SU-DHL-6 (cell line): ENCODE data around the gene AKAP6.
A peak's percentile ranks its signal among the peaks of the same experiment; 100 is the strongest.

ENCODE experiments used
- H2AFZ ChIP-seq: fragments of 200-600 bp; sonication (generic); 2 replicates; pipeline ENCODE4 v1.6.1; 2014; ENCODE audit warnings: low read depth, mild to moderate bottlenecking, moderate library complexity, mixed read lengths, antibody characterized with exemption, low read length; ENCODE audit not compliant: severe bottlenecking
- H3F3A ChIP-seq: fragments of 200-600 bp; shearing (Covaris generic); 2 replicates; pipeline ENCODE4 v1.6.0; 2016; ENCODE audit warnings: antibody characterized with exemption, mild to moderate bottlenecking; ENCODE audit not compliant: insufficient read depth
- H3K27ac ChIP-seq: fragments of 200-600 bp; sonication (generic); 2 replicates; pipeline ENCODE4 v1.5.1; 2016; ENCODE audit warnings: low read depth, mild to moderate bottlenecking, low read length, moderate library complexity, mixed read lengths
- H3K27me3 ChIP-seq: fragments of 200-600 bp; sonication (generic), shearing (Covaris generic); 2 replicates; pipeline ENCODE4 v1.6.0; 2014; ENCODE audit warnings: mild to moderate bottlenecking, low read length
- H3K36me3 ChIP-seq: fragments of 200-600 bp; sonication (generic); 2 replicates; pipeline ENCODE4 v1.6.1; 2014; ENCODE audit warnings: mild to moderate bottlenecking, low read length, mixed read lengths
- H3K4me2 ChIP-seq: fragments of 300-600, 200-600 bp; shearing (Covaris generic), sonication (generic); 2 replicates; pipeline ENCODE4 v1.6.0; 2014; ENCODE audit warnings: low read length, low read depth, mild to moderate bottlenecking; ENCODE audit not compliant: poor library complexity, severe bottlenecking
- H3K4me3 ChIP-seq: fragments of 200-600 bp; sonication (generic); 2 replicates; pipeline ENCODE4 v1.5.1; 2014; ENCODE audit warnings: antibody characterized with exemption, low read length, mild to moderate bottlenecking, mixed read lengths; ENCODE audit not compliant: insufficient read depth, poor library complexity, severe bottlenecking
- H3K79me2 ChIP-seq: fragments of 200-600 bp; sonication (generic); 2 replicates; pipeline ENCODE4 v1.6.1; 2014; ENCODE audit warnings: mild to moderate bottlenecking, low read length, moderate library complexity; ENCODE audit not compliant: insufficient read depth
- H3K9ac ChIP-seq: fragments of 200-600 bp; sonication (generic); 2 replicates; pipeline ENCODE4 v1.7.0; 2014; ENCODE audit warnings: mild to moderate bottlenecking, low read length
- H3K9me2 ChIP-seq: fragments of 200-600 bp; sonication (generic); replicated peaks from 2 replicates; pipeline ENCODE4 v1.6.1; 2014; ENCODE audit warnings: low read length; ENCODE audit not compliant: insufficient read depth
- H3K9me3 ChIP-seq: fragments of 200-600 bp; sonication (generic); 2 replicates; pipeline ENCODE4 v1.6.1; 2014; ENCODE audit warnings: low read length, mixed read lengths; ENCODE audit not compliant: insufficient read depth
- H4K20me1 ChIP-seq: fragments of 200-600 bp; sonication (generic); 2 replicates; pipeline ENCODE4 v1.6.1; 2014; ENCODE audit warnings: low read depth, mild to moderate bottlenecking, antibody characterized with exemption, low read length, moderate library complexity, mixed read lengths
- CTCF ChIP-seq: fragments of 200-600 bp; sonication (generic); IDR thresholded peaks from one replicate; pipeline ENCODE4 v1.5.1; 2017; ENCODE audit warnings: antibody characterized with exemption, mild to moderate bottlenecking, low read length, moderate library complexity; ENCODE audit not compliant: insufficient read depth, poor library complexity, severe bottlenecking
- EZH2phosphoT487 ChIP-seq: fragments of 200-600 bp; sonication (generic), shearing (Covaris generic); conservative IDR thresholded peaks from 2 replicates; pipeline ENCODE4 v1.6.1; 2018; ENCODE audit warnings: mild to moderate bottlenecking, antibody characterized with exemption, low read length, moderate library complexity, mixed read lengths

AKAP6 gene

DNA sequence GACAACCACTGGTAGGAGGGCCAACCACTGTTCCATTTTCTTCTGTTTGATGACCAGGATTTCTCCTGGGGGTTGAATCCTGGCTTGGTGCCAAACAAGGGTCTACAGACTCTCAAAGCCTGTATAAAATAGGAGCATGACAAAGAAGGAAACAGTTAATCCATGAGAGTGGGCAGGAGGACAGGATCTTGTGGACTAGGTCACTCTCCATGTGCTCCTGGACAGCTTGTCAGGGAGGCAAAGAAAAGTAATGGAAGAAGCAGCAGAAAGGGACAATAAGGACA is 243.7 kb downstream of the AKAP6 start:
- no peaks in the 10 kb centered on the region for H3K79me2 ChIP-seq
- H2AFZ ChIP-seq: no peak overlapping the region
- no peak overlapping the region for H3K9ac ChIP-seq
- TF ChIP-seq CTCF (no peak), EZH2phosphoT487 (no peak)
- H3K9me3 ChIP-seq: no peaks in the 10 kb centered on the region
- H3K4me2 ChIP-seq: no peak overlapping the region
- H3K9me2 ChIP-seq: no peaks in the 10 kb centered on the region
- H3K36me3 ChIP-seq: no peaks in the 10 kb centered on the region
- no peak overlapping the region for H3K27ac ChIP-seq
- no peak overlapping the region for H3K4me3 ChIP-seq
- H3F3A ChIP-seq: no peaks in the 10 kb centered on the region
- no peaks in the 10 kb centered on the region for H4K20me1 ChIP-seq
- H3K27me3 ChIP-seq: no peaks in the 10 kb centered on the region

GRCh38 chr14:32574269-32574668 is 245.2 kb downstream of the AKAP6 start:
- Histone ChIP-seq H3K9me3 (no peaks in the 10 kb centered on the region), H3F3A (no peaks in the 10 kb centered on the region), H3K9me2 (no peaks in the 10 kb centered on the region), H4K20me1 (no peaks in the 10 kb centered on the region), H3K27ac (no peak overlapping the region), H3K4me2 (no peak overlapping the region), H3K79me2 (no peaks in the 10 kb centered on the region), H3K9ac (no peak overlapping the region), H2AFZ (no peak overlapping the region), H3K4me3 (no peak overlapping the region), H3K36me3 (no peaks in the 10 kb centered on the region), H3K27me3 (no peaks in the 10 kb centered on the region)
- TF ChIP-seq CTCF (no peak), EZH2phosphoT487 (no peak)

GRCh38 chr14:32576088-32576795 is 247.1 kb downstream of the AKAP6 start:
- TF ChIP-seq EZH2phosphoT487: no peak
- TF ChIP-seq CTCF: peak; percentile 86
- Histone ChIP-seq H3K9ac (no peak overlapping the region), H3K9me3 (no peaks in the 10 kb centered on the region), H3K4me2 (no peak overlapping the region), H3F3A (no peaks in the 10 kb centered on the region), H3K27ac (no peak overlapping the region), H3K9me2 (no peaks in the 10 kb centered on the region), H4K20me1 (no peaks in the 10 kb centered on the region), H2AFZ (no peak overlapping the region), H3K79me2 (no peaks in the 10 kb centered on the region), H3K27me3 (no peaks in the 10 kb centered on the region), H3K4me3 (no peak overlapping the region), H3K36me3 (no peaks in the 10 kb centered on the region)
